Mucosa of gallbladder (tissue), 1 donor: ENCODE measurements around the gene CLMP. TPM values are rescaled to one million over a fixed set of nuclear protein-coding genes. Genes with fewer than 3 reads are reported as not detected.
"Not testable (repeated sequence)": the region's sequence is repeated elsewhere in the genome, so short reads cannot be mapped to it uniquely, and the experiment has no call there.

Experiments
- DNase-seq: peaks from one replicate; pipeline ENCODE4 v3.0.0-alpha.2; 2020; ENCODE audit warnings: low spot score
- total RNA-seq: library from RNA; stranded (reverse); gene quantifications from one replicate; pipeline ENCODE4 v1.2.1, GENCODE V29; 2021
- donor health status: DM: no; HTN: no; CAD: no.

Gene CLMP
- total RNA-seq, 1 donor from 2014 or later: 53.9 TPM

GRCh38 chr11:123137431-123138224 is 57.4 kb downstream of the CLMP start:
- DNase-seq: peak; percentile 59

- DNase-seq: peak; percentile 24
These were observed 59.1 kb downstream of the CLMP start for GRCh38 chr11:123135863-123136446.

GRCh38 chr11:123132881-123133280 is 62.2 kb downstream of the CLMP start:
- no peak for DNase-seq

GRCh38 chr11:123132034-123132766 is 62.8 kb downstream of the CLMP start:
- not testable (repeated sequence) for DNase-seq

- no peak for DNase-seq
These were observed 65.1 kb downstream of the CLMP start for GRCh38 chr11:123129920-123130319.

GRCh38 chr11:123125169-123125568 is 69.9 kb downstream of the CLMP start:
- DNase-seq: no peak

- DNase-seq: no peak
These were observed 72.2 kb downstream of the CLMP start for GRCh38 chr11:123122852-123123251.

GRCh38 chr11:123122341-123122740 is 72.7 kb downstream of the CLMP start:
- no peak for DNase-seq

GRCh38 chr11:123116486-123116885 is 78.6 kb downstream of the CLMP start:
- no peak for DNase-seq

GRCh38 chr11:123111465-123111864 is 83.6 kb downstream of the CLMP start:
- no peak for DNase-seq

- DNase-seq: no peak
These were observed 84.7 kb downstream of the CLMP start for GRCh38 chr11:123110397-123110796.

GRCh38 chr11:123107945-123108495 is 87.0 kb downstream of the CLMP start:
- DNase-seq: no peak

- no peak for DNase-seq
These were observed 90.4 kb downstream of the CLMP start for GRCh38 chr11:123104697-123105096.

- peak; percentile 42 for DNase-seq
These were observed 91.6 kb downstream of the CLMP start for GRCh38 chr11:123103326-123103980.

GRCh38 chr11:123100379-123101085 is 94.5 kb downstream of the CLMP start:
- no peak for DNase-seq

- DNase-seq: no peak
These were observed 96.1 kb downstream of the CLMP start for GRCh38 chr11:123098990-123099389.

GRCh38 chr11:123093739-123094138 is 101.3 kb downstream of the CLMP start:
- no peak for DNase-seq

- no peak for DNase-seq
These were observed 103.5 kb downstream of the CLMP start for GRCh38 chr11:123091506-123091905.

GRCh38 chr11:123090168-123090567 is 104.9 kb downstream of the CLMP start:
- DNase-seq: not testable (repeated sequence)

- not testable (repeated sequence) for DNase-seq
These were observed 106.2 kb downstream of the CLMP start for GRCh38 chr11:123088896-123089295.

GRCh38 chr11:123087657-123088056 is 107.4 kb downstream of the CLMP start:
- DNase-seq: not testable (repeated sequence)
